Measurements from ENCODE around the gene LECT2.

The LECT2 gene

GRCh38 chr5:135997673-135998335, 43.0 kb upstream of the LECT2 start:
- Histone ChIP-seq H3K4me3 (no peak overlapping the region), H3K27ac (no peak overlapping the region)
- TF ChIP-seq CTCF (IDR thresholded peaks at IDR 0.05) = no peak
- DNase-seq (ENCODE audit: low spot score) = no peak

GRCh38 chr5:135996611-135997010, 41.8 kb upstream of the LECT2 start:
- no peak for TF ChIP-seq CTCF (IDR thresholded peaks at IDR 0.05)
- peak overlapping the region in 1 of 2 donors; percentile 1 for H3K27ac ChIP-seq
- DNase-seq (ENCODE audit: low spot score) = no peak
- no peak overlapping the region for H3K4me3 ChIP-seq

GRCh38 chr5:135995976-135996375, 41.2 kb upstream of the LECT2 start:
- H3K27ac ChIP-seq = no peak overlapping the region
- DNase-seq (ENCODE audit: low spot score) = no peak
- no peak overlapping the region for H3K4me3 ChIP-seq
- TF ChIP-seq CTCF (IDR thresholded peaks at IDR 0.05) = no peak

GRCh38 chr5:135993880-135994636, 39.3 kb upstream of the LECT2 start:
- peak overlapping the region in 1 of 2 donors; percentile 34 for H3K27ac ChIP-seq
- no peak for TF ChIP-seq CTCF (IDR thresholded peaks at IDR 0.05)
- H3K4me3 ChIP-seq = no peak overlapping the region
- DNase-seq (ENCODE audit: low spot score) = no peak

- DNase-seq (ENCODE audit: low spot score) = no peak
- no peak for TF ChIP-seq CTCF (IDR thresholded peaks at IDR 0.05)
- peak overlapping the region in 1 of 2 donors; percentile 52 for H3K27ac ChIP-seq
Observed at GRCh38 chr5:135993335-135993879, 38.6 kb upstream of the LECT2 start.

GRCh38 chr5:135991429-135991828, 36.6 kb upstream of the LECT2 start:
- no peak overlapping the region for H3K4me3 ChIP-seq
- H3K27ac ChIP-seq = peak overlapping the region in 1 of 2 donors; percentile 18
- TF ChIP-seq CTCF (IDR thresholded peaks at IDR 0.05) = no peak
- DNase-seq (ENCODE audit: low spot score) = no peak

More at GRCh38 chr5:135993335-135993879, 38.6 kb upstream of the LECT2 start:
- no peak overlapping the region for H3K4me3 ChIP-seq

Data from coronary artery (tissue), 2 donors.